IMR-90 (cell line): ENCODE results near the gene C5orf15. TPM values are rescaled to one million over a fixed set of nuclear protein-coding genes. Genes with fewer than 3 reads are reported as not detected.

Experiments used
- polyA plus RNA-seq, 3 experiments: library from polyadenylated mRNA; depleted of rRNA; stranded (reverse); fragments of >200 nt; gene quantifications; 2 replicates each; pipeline ENCODE4 v1.2.3, GENCODE V29; 2012; ENCODE audit warnings: low replicate concordance in 1 of 3
- total RNA-seq: library from RNA; depleted of rRNA; stranded (reverse); fragments of >200 nt; gene quantifications from 2 replicates; pipeline ENCODE4 v1.2.3, GENCODE V29; 2012; rRNA removed

The C5orf15 gene
- total and polyA plus RNA-seq, 2 of the 4 experiments (the other 2 are of a cell fraction) = 35.1 to 73.5 TPM

Other genes starting within 250 kb of the C5orf15 start
- 365 and 423 TPM in 2 replicates for gene VDAC1, start 36.4 kb upstream of the C5orf15 start, total RNA-seq
- 242 and 289 TPM in 2 replicates for gene VDAC1, start 36.4 kb upstream of the C5orf15 start, polyA plus RNA-seq (2012; rRNA removed)
- gene TCF7, start 146.1 kb upstream of the C5orf15 start, total RNA-seq = 0.83 and 1.3 TPM in 2 replicates
- 3.4 and 3.8 TPM in 2 replicates for gene TCF7, start 146.1 kb upstream of the C5orf15 start, polyA plus RNA-seq (2012; rRNA removed)
- gene SKP1, start 208.3 kb upstream of the C5orf15 start, total RNA-seq = 206 and 360 TPM in 2 replicates
- 512 and 618 TPM in 2 replicates for gene SKP1, start 208.3 kb upstream of the C5orf15 start, polyA plus RNA-seq (2012; rRNA removed)